ENCODE results near the gene RNF114. TPM values are rescaled to one million over a fixed set of nuclear protein-coding genes. Genes with fewer than 3 reads are reported as not detected.
A peak's percentile ranks its signal among the peaks of the same experiment; 100 is the strongest.

Gene RNF114
- total and polyA plus RNA-seq, 4 donors: 37.6 to 69.7 (median 60.0) TPM

DNA sequence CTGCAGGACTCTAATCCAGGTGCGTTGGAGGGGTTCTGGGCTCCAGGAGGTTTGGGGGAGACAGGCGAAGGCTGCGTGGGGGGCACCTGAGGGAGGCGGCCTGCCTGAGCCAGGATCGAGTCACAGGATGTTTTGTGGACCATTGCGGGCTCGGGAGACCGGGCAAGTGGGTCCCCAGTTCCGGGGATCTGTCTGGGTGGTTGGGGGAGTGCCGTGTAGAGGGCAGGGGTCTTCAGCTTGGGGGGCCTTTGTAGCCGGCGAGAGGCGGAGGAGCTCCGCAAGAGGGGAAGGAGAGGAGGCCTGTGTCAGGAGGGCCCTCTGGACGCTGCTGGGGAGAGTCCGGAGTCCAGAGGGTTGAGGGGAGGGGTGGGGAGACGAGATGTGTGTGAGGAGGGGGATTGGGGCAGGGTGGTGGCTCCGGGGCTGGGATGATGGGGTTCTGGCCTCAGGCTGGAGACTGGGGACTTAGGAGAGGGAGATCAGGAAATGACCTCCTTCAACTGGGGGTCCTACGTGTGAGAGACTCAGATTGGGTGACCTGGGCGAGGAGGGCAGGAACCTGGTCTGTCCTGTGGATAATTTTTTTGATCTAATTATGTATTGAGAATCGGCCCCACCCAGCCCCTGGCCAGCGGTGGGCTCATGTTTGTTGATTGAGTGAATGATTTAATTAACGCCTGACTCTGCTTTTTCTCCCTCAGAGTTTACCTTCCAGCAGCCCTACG lies 47.1 kb downstream of the RNF114 start:
- Histone ChIP-seq H3K4me3 (peak overlapping the region; percentile 53), H3K9ac (ENCODE audit: insufficient read depth in 1 of 2, low read length in 2 of 2) (peak overlapping the region in 1 of 2 donors; percentile 70), H3K27me3 (ENCODE audit: control insufficient read depth in 3 of 3, insufficient read depth in 3 of 3, low read length in 2 of 3) (no peaks in the 10 kb centered on the region), H3K36me3 (ENCODE audit: control insufficient read depth in 4 of 4, insufficient read depth in 4 of 4, low read length in 4 of 4) (peaks cover 0 to 17% (median 3%) of the 10 kb centered on the region in 4 donors), H3K27ac (ENCODE audit: low read depth in 1 of 2, low read length in 1 of 2) (peak overlapping the region; percentile 57 to 71), H3K4me1 (ENCODE audit: control insufficient read depth in 5 of 5, insufficient read depth in 5 of 5, low read length in 5 of 5) (peaks cover 0 to 54% (median 7%) of the 10 kb centered on the region in 5 donors), H3K9me3 (ENCODE audit: control insufficient read depth in 4 of 4, insufficient read depth in 3 of 4, low read length in 3 of 4) (no peaks in the 10 kb centered on the region)
- ATAC-seq (ENCODE audit: insufficient read depth, low FRiP score): no peak
- WGBS, 2 donors: 22 to 24% methylated on average over 24 of the region's 24 CpGs
- no peak for DNase-seq
- TF ChIP-seq CTCF (IDR thresholded peaks at IDR 0.05; ENCODE audit: control extremely low read depth, extremely low read depth): no peak

GRCh38 chr20:49983848-49984408 lies 47.7 kb downstream of the RNF114 start:
- Histone ChIP-seq H3K4me3 (peak overlapping the region; percentile 53), H3K4me1 (ENCODE audit: control insufficient read depth in 5 of 5, insufficient read depth in 5 of 5, low read length in 5 of 5) (peaks cover 0 to 61% (median 10%) of the 10 kb centered on the region in 5 donors), H3K9me3 (ENCODE audit: control insufficient read depth in 4 of 4, insufficient read depth in 3 of 4, low read length in 3 of 4) (no peaks in the 10 kb centered on the region), H3K27me3 (ENCODE audit: control insufficient read depth in 3 of 3, insufficient read depth in 3 of 3, low read length in 2 of 3) (no peaks in the 10 kb centered on the region), H3K36me3 (ENCODE audit: control insufficient read depth in 4 of 4, insufficient read depth in 4 of 4, low read length in 4 of 4) (peaks cover 0 to 17% (median 4%) of the 10 kb centered on the region in 4 donors), H3K27ac (ENCODE audit: low read depth in 1 of 2, low read length in 1 of 2) (peak overlapping the region in 1 of 2 donors; percentile 57), H3K9ac (ENCODE audit: insufficient read depth in 1 of 2, low read length in 2 of 2) (peak overlapping the region in 1 of 2 donors; percentile 64)
- DNase-seq (peak; percentile 49 to 75 (median 68)), ATAC-seq (ENCODE audit: insufficient read depth, low FRiP score) (no peak)
- no peak for TF ChIP-seq CTCF (IDR thresholded peaks at IDR 0.05; ENCODE audit: control extremely low read depth, extremely low read depth)
- 65 to 80% methylated on average over 15 to 18 of the region's 18 CpGs for WGBS, 2 donors

- H3K27ac ChIP-seq (ENCODE audit: low read depth in 1 of 2, low read length in 1 of 2): no peak overlapping the region
- TF ChIP-seq CTCF (IDR thresholded peaks at IDR 0.05; ENCODE audit: control extremely low read depth, extremely low read depth): no peak
Observed at GRCh38 chr20:49984426-49985153, 48.4 kb downstream of the RNF114 start.

More at GRCh38 chr20:49984426-49985153, 48.4 kb downstream of the RNF114 start:
- Histone ChIP-seq H3K27me3 (ENCODE audit: control insufficient read depth in 3 of 3, insufficient read depth in 3 of 3, low read length in 2 of 3) (no peaks in the 10 kb centered on the region), H3K4me1 (ENCODE audit: control insufficient read depth in 5 of 5, insufficient read depth in 5 of 5, low read length in 5 of 5) (peaks cover 0 to 67% (median 14%) of the 10 kb centered on the region in 5 donors), H3K36me3 (ENCODE audit: control insufficient read depth in 4 of 4, insufficient read depth in 4 of 4, low read length in 4 of 4) (peaks cover 0 to 17% (median 4%) of the 10 kb centered on the region in 4 donors), H3K9ac (ENCODE audit: insufficient read depth in 1 of 2, low read length in 2 of 2) (peak overlapping the region in 1 of 2 donors; percentile 64), H3K4me3 (peak overlapping the region; percentile 53), H3K9me3 (ENCODE audit: control insufficient read depth in 4 of 4, insufficient read depth in 3 of 4, low read length in 3 of 4) (no peaks in the 10 kb centered on the region)
- 75 to 84% methylated on average over 13 of the region's 13 CpGs for WGBS, 2 donors
- DNase-seq (no peak), ATAC-seq (ENCODE audit: insufficient read depth, low FRiP score) (no peak)
